ENCODE results near the gene GJB3. TPM values are rescaled to one million over a fixed set of nuclear protein-coding genes. Genes with fewer than 3 reads are reported as not detected.
"Not testable (repeated sequence)": the region's sequence is repeated elsewhere in the genome, so short reads cannot be mapped to it uniquely, and the experiment has no call there.

GJB3 gene
- not detected in 2 replicates for total RNA-seq

GRCh38 chr1:34781071-34781843, at the start of gene GJB3:
Gene GJB3, plus strand, starts transcription at chr1:34781214. Its CDS starts 3,549 bp downstream, at chr1:34784763.
- intact Hi-C loops (cut with micrococcal nuclease), result no loop called here
- Mint-ChIP-seq H3K36me3 (ENCODE audit: low read depth) (no peaks in the 10 kb centered on the region), H3K4me1 (ENCODE audit: low read depth) (peaks cover under 1% of the 10 kb centered on the region), H3K4me3 (no peak within 1 kb of the TSS), H3K27ac (no peak within 1 kb of the TSS), H3K9me3 (no peaks in the 10 kb centered on the region), H3K27me3 (ENCODE audit: insufficient read depth) (peaks cover 53% of the 10 kb centered on the region)
- DNase-seq (ENCODE audit: low spot score), result no peak

- DNase-seq (ENCODE audit: low spot score); H3K4me3 Mint-ChIP-seq; H3K27ac Mint-ChIP-seq; H3K27me3 Mint-ChIP-seq (ENCODE audit: insufficient read depth); H3K9me3 Mint-ChIP-seq; H3K36me3 Mint-ChIP-seq (ENCODE audit: low read depth); H3K4me1 Mint-ChIP-seq (ENCODE audit: low read depth); intact Hi-C loops (cut with micrococcal nuclease): not testable (repeated sequence)
These were observed 48.2 kb upstream of the GJB3 start for GRCh38 chr1:34732831-34733230.

- Mint-ChIP-seq H3K4me3 (no peak overlapping the region), H3K27ac (no peak overlapping the region), H3K36me3 (ENCODE audit: low read depth) (no peaks in the 10 kb centered on the region), H3K9me3 (no peaks in the 10 kb centered on the region), H3K27me3 (ENCODE audit: insufficient read depth) (peaks cover 6% of the 10 kb centered on the region), H3K4me1 (ENCODE audit: low read depth) (no peaks in the 10 kb centered on the region)
- intact Hi-C loops (cut with micrococcal nuclease), result no loop called here
- no peak for DNase-seq (ENCODE audit: low spot score)
These were observed 44.3 kb upstream of the GJB3 start for GRCh38 chr1:34736692-34737091.

- H3K27ac Mint-ChIP-seq; H3K36me3 Mint-ChIP-seq (ENCODE audit: low read depth); intact Hi-C loops (cut with micrococcal nuclease); H3K4me3 Mint-ChIP-seq; H3K27me3 Mint-ChIP-seq (ENCODE audit: insufficient read depth); DNase-seq (ENCODE audit: low spot score); H3K9me3 Mint-ChIP-seq; H3K4me1 Mint-ChIP-seq (ENCODE audit: low read depth): not testable (repeated sequence)
These were observed 43.8 kb upstream of the GJB3 start for GRCh38 chr1:34737236-34737635.

- no peak overlapping the region for H3K27ac Mint-ChIP-seq
- intact Hi-C loops (cut with micrococcal nuclease), result no loop called here
- H3K9me3 Mint-ChIP-seq, result no peaks in the 10 kb centered on the region
- H3K27me3 Mint-ChIP-seq (ENCODE audit: insufficient read depth), result peaks cover 8% of the 10 kb centered on the region
- no peak for DNase-seq (ENCODE audit: low spot score)
- no peak overlapping the region for H3K4me3 Mint-ChIP-seq
- H3K4me1 Mint-ChIP-seq (ENCODE audit: low read depth), result no peaks in the 10 kb centered on the region
- H3K36me3 Mint-ChIP-seq (ENCODE audit: low read depth), result no peaks in the 10 kb centered on the region
These were observed 41.4 kb upstream of the GJB3 start for GRCh38 chr1:34739613-34740012.

- Mint-ChIP-seq H3K36me3 (ENCODE audit: low read depth) (no peaks in the 10 kb centered on the region), H3K9me3 (no peaks in the 10 kb centered on the region), H3K27ac (no peak overlapping the region), H3K27me3 (ENCODE audit: insufficient read depth) (peaks cover 8% of the 10 kb centered on the region), H3K4me1 (ENCODE audit: low read depth) (no peaks in the 10 kb centered on the region), H3K4me3 (no peak overlapping the region)
- DNase-seq (ENCODE audit: low spot score), result no peak
- intact Hi-C loops (cut with micrococcal nuclease), result no loop called here
These were observed 40.7 kb upstream of the GJB3 start for GRCh38 chr1:34740161-34740868.

GRCh38 chr1:34742667-34743270, 38.2 kb upstream of the GJB3 start:
- H3K4me1 Mint-ChIP-seq (ENCODE audit: low read depth), result no peaks in the 10 kb centered on the region
- no peaks in the 10 kb centered on the region for H3K36me3 Mint-ChIP-seq (ENCODE audit: low read depth)
- no peak overlapping the region for H3K4me3 Mint-ChIP-seq

GRCh38 chr1:34743775-34744174, 37.2 kb upstream of the GJB3 start:
- peaks cover 8% of the 10 kb centered on the region for H3K27me3 Mint-ChIP-seq (ENCODE audit: insufficient read depth)
- no peaks in the 10 kb centered on the region for H3K4me1 Mint-ChIP-seq (ENCODE audit: low read depth)
- no peak overlapping the region for H3K27ac Mint-ChIP-seq
- H3K9me3 Mint-ChIP-seq, result no peaks in the 10 kb centered on the region
- H3K36me3 Mint-ChIP-seq (ENCODE audit: low read depth), result no peaks in the 10 kb centered on the region
- intact Hi-C loops (cut with micrococcal nuclease), result no loop called here
- DNase-seq (ENCODE audit: low spot score), result no peak
- no peak overlapping the region for H3K4me3 Mint-ChIP-seq

More at GRCh38 chr1:34742667-34743270, 38.2 kb upstream of the GJB3 start:
- peak; percentile 64 for DNase-seq (ENCODE audit: low spot score)
- intact Hi-C loops (cut with micrococcal nuclease), result no loop called here
- Mint-ChIP-seq H3K9me3 (no peaks in the 10 kb centered on the region), H3K27ac (no peak overlapping the region), H3K27me3 (ENCODE audit: insufficient read depth) (peaks cover 8% of the 10 kb centered on the region)

GRCh38 chr1:34744851-34745250, 36.2 kb upstream of the GJB3 start:
- peaks cover 10% of the 10 kb centered on the region for H3K27me3 Mint-ChIP-seq (ENCODE audit: insufficient read depth)
- H3K4me3 Mint-ChIP-seq, result no peak overlapping the region
- no peak overlapping the region for H3K27ac Mint-ChIP-seq
- no peak for DNase-seq (ENCODE audit: low spot score)
- H3K36me3 Mint-ChIP-seq (ENCODE audit: low read depth), result no peaks in the 10 kb centered on the region
- intact Hi-C loops (cut with micrococcal nuclease), result no loop called here
- H3K4me1 Mint-ChIP-seq (ENCODE audit: low read depth), result no peaks in the 10 kb centered on the region
- H3K9me3 Mint-ChIP-seq, result no peaks in the 10 kb centered on the region

GRCh38 chr1:34745666-34746065, 35.3 kb upstream of the GJB3 start:
- Mint-ChIP-seq H3K4me3 (no peak overlapping the region), H3K27ac (no peak overlapping the region), H3K9me3 (no peaks in the 10 kb centered on the region), H3K36me3 (ENCODE audit: low read depth) (no peaks in the 10 kb centered on the region), H3K27me3 (ENCODE audit: insufficient read depth) (peaks cover 8% of the 10 kb centered on the region), H3K4me1 (ENCODE audit: low read depth) (no peaks in the 10 kb centered on the region)
- intact Hi-C loops (cut with micrococcal nuclease), result no loop called here
- DNase-seq (ENCODE audit: low spot score), result no peak

- no peak overlapping the region for H3K4me3 Mint-ChIP-seq
- no peaks in the 10 kb centered on the region for H3K9me3 Mint-ChIP-seq
- H3K27ac Mint-ChIP-seq, result no peak overlapping the region
- DNase-seq (ENCODE audit: low spot score), result no peak
- H3K27me3 Mint-ChIP-seq (ENCODE audit: insufficient read depth), result peaks cover 5% of the 10 kb centered on the region
- no peaks in the 10 kb centered on the region for H3K4me1 Mint-ChIP-seq (ENCODE audit: low read depth)
- intact Hi-C loops (cut with micrococcal nuclease), result no loop called here
- H3K36me3 Mint-ChIP-seq (ENCODE audit: low read depth), result no peaks in the 10 kb centered on the region
These were observed 34.9 kb upstream of the GJB3 start for GRCh38 chr1:34746101-34746500.

GRCh38 chr1:34746785-34747637, 34.0 kb upstream of the GJB3 start:
- Mint-ChIP-seq H3K4me1 (ENCODE audit: low read depth) (no peaks in the 10 kb centered on the region), H3K27ac (no peak overlapping the region), H3K9me3 (no peaks in the 10 kb centered on the region), H3K36me3 (ENCODE audit: low read depth) (no peaks in the 10 kb centered on the region), H3K27me3 (ENCODE audit: insufficient read depth) (peaks cover 4% of the 10 kb centered on the region), H3K4me3 (no peak overlapping the region)
- intact Hi-C loops (cut with micrococcal nuclease), result no loop called here
- no peak for DNase-seq (ENCODE audit: low spot score)

- H3K4me3 Mint-ChIP-seq, result no peak overlapping the region
- no peaks in the 10 kb centered on the region for H3K4me1 Mint-ChIP-seq (ENCODE audit: low read depth)
- H3K27ac Mint-ChIP-seq, result no peak overlapping the region
- intact Hi-C loops (cut with micrococcal nuclease), result no loop called here
- no peaks in the 10 kb centered on the region for H3K9me3 Mint-ChIP-seq
- H3K27me3 Mint-ChIP-seq (ENCODE audit: insufficient read depth), result peaks cover 5% of the 10 kb centered on the region
- no peaks in the 10 kb centered on the region for H3K36me3 Mint-ChIP-seq (ENCODE audit: low read depth)
- DNase-seq (ENCODE audit: low spot score), result no peak
These were observed 33.4 kb upstream of the GJB3 start for GRCh38 chr1:34747638-34747941.
